Sigmoid colon (tissue), 7 donors: ENCODE measurements around the gene MYPOP. TPM values are rescaled to one million over a fixed set of nuclear protein-coding genes. Genes with fewer than 3 reads are reported as not detected.

Experiments used
- DNase-seq: peaks from one replicate; pipeline ENCODE4 v3.0.0-alpha.2; 2019
- H3K27ac ChIP-seq, 4 donors: fragments of 200-600 bp; sonication (generic); one replicate each; pipeline ENCODE4 v1.5.1; 2016 to 2019; ENCODE audit warnings: mild to moderate bottlenecking in 1 of 4
- H3K27me3 ChIP-seq, 3 donors: fragments of 200-600 bp; sonication (generic); one replicate each; pipeline ENCODE4 v1.5.1; 2019; ENCODE audit warnings: mild to moderate bottlenecking in 1 of 3
- H3K36me3 ChIP-seq, 4 donors: fragments of 200-600 bp; sonication (generic); one replicate each; pipeline ENCODE4 v1.5.1; 2016 to 2019
- H3K4me1 ChIP-seq, 4 donors: fragments of 200-600 bp; sonication (generic); one replicate each; pipeline ENCODE4 v1.5.1; 2017 to 2019
- H3K4me3 ChIP-seq, 4 donors: fragments of 200-600 bp; sonication (generic); one replicate each; pipeline ENCODE4 v1.5.1; 2017 to 2019; ENCODE audit warnings: mild to moderate bottlenecking in 2 of 4, moderate library complexity in 1 of 4
- H3K9me3 ChIP-seq, 4 donors: fragments of 200-600 bp in 3 of 4; sonication (generic) in 3 of 4; one replicate each; pipeline versions ENCODE4 v1.5.1 to v1.6.1; 2013 to 2019
- EP300 ChIP-seq, 4 donors: sonication (generic); formaldehyde crosslinking; IDR thresholded peaks; one replicate each; pipeline ENCODE4 v1.6.1; 2017; ENCODE audit warnings: antibody characterized with exemption in 4 of 4
- POLR2A ChIP-seq, 2 donors: fragments of 450-650 bp; IDR thresholded peaks; one replicate each; pipeline ENCODE4 v1.6.1; 2016; ENCODE audit warnings: antibody characterized with exemption in 2 of 2, mild to moderate bottlenecking in 2 of 2, moderate library complexity in 2 of 2
- POLR2AphosphoS5 ChIP-seq, 4 donors: sonication (generic); formaldehyde crosslinking; IDR thresholded peaks; one replicate each; pipeline ENCODE4 v1.6.1; 2017; ENCODE audit warnings: antibody characterized with exemption in 4 of 4
- WGBS, 2 donors: extraction: QIAGEN DNeasy Blood & Tissue Kit; methylation state at CpG; one replicate each; pipeline ENCODE4 v1.1.7; 2013; 5-methylcytosine and 5-hydroxymethylcytosine counted together
- intact Hi-C: fragments of 100-400 bp; cut with DNase I; formaldehyde crosslinking; loops from one replicate; pipeline ENCODE4 v1.15.1; 2023
- polyA plus RNA-seq, 3 donors: library from polyadenylated mRNA; stranded (reverse); fragments of 200-250 nt; gene quantifications; one replicate each; pipeline ENCODE4 v1.2.3, GENCODE V29; 2013
- total RNA-seq, 4 donors: library from RNA; depleted of rRNA; stranded (reverse); fragments of >200 nt; gene quantifications; one replicate each; pipeline ENCODE4 v1.1.0, GENCODE V29; 2016
- TF ChIP-seq, protein P1 (sequence below), 4 experiments: fragments of 450-650 bp in 3 of 4; fragments of 200-600 bp in 1 of 4; IDR thresholded peaks; one replicate each; pipeline ENCODE4 v1.5.1; 2016 to 2019; ENCODE audit warnings: antibody characterized with exemption in 4 of 4, mild to moderate bottlenecking in 3 of 4, moderate library complexity in 2 of 4
- donor health status: healthy with polysubstance abuse.
- donor health status: Bipolar disorder and iron deficiency.
- donor health status: healthy.

The MYPOP gene
- total and polyA plus RNA-seq, 7 donors, result 1.8 to 8.3 (median 6.1) TPM

DNA sequence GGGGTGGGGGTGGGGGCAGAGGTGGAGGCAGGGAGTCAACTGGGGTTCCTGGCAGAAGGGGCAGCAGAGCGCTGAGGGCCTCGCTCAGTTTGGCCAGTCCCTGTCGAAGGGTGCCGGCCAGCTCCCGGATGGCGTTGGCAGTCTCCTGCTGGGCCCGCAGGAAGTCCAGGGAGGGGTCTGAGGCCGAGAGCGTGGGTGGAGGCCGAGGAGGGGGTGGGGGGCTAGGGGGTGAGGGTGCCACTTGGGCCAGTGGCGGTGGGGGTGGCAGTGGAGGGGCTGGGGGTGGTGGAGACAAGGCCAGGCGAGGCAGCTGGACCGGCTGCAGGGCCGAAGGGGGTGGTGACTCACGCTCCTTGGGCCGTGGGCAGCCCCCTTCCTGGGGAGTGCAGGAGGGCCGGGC lies 11.5 kb downstream of the MYPOP start:
- intact Hi-C loops, result no loop called here
- no peak overlapping the region for H3K27ac ChIP-seq
- TF ChIP-seq POLR2AphosphoS5 (IDR thresholded peaks at IDR 0.05) (no peak), POLR2A (IDR thresholded peaks at IDR 0.05) (no peak), EP300 (IDR thresholded peaks at IDR 0.05) (no peak)
- TF ChIP-seq, protein P1, sequence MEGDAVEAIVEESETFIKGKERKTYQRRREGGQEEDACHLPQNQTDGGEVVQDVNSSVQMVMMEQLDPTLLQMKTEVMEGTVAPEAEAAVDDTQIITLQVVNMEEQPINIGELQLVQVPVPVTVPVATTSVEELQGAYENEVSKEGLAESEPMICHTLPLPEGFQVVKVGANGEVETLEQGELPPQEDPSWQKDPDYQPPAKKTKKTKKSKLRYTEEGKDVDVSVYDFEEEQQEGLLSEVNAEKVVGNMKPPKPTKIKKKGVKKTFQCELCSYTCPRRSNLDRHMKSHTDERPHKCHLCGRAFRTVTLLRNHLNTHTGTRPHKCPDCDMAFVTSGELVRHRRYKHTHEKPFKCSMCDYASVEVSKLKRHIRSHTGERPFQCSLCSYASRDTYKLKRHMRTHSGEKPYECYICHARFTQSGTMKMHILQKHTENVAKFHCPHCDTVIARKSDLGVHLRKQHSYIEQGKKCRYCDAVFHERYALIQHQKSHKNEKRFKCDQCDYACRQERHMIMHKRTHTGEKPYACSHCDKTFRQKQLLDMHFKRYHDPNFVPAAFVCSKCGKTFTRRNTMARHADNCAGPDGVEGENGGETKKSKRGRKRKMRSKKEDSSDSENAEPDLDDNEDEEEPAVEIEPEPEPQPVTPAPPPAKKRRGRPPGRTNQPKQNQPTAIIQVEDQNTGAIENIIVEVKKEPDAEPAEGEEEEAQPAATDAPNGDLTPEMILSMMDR (IDR thresholded peaks at IDR 0.05), result no peak
- H3K27me3 ChIP-seq, result no peaks in the 10 kb centered on the region
- DNase-seq, result no peak
- H3K4me1 ChIP-seq, result peaks cover 0 to 8% (median 6%) of the 10 kb centered on the region in 4 donors
- 91 to 93% methylated on average over 17 of the region's 17 CpGs for WGBS, 2 donors
- H3K9me3 ChIP-seq, result no peaks in the 10 kb centered on the region
- peaks cover 0 to 22% (median 12%) of the 10 kb centered on the region in 4 donors for H3K36me3 ChIP-seq
- H3K4me3 ChIP-seq, result no peak overlapping the region

DNA sequence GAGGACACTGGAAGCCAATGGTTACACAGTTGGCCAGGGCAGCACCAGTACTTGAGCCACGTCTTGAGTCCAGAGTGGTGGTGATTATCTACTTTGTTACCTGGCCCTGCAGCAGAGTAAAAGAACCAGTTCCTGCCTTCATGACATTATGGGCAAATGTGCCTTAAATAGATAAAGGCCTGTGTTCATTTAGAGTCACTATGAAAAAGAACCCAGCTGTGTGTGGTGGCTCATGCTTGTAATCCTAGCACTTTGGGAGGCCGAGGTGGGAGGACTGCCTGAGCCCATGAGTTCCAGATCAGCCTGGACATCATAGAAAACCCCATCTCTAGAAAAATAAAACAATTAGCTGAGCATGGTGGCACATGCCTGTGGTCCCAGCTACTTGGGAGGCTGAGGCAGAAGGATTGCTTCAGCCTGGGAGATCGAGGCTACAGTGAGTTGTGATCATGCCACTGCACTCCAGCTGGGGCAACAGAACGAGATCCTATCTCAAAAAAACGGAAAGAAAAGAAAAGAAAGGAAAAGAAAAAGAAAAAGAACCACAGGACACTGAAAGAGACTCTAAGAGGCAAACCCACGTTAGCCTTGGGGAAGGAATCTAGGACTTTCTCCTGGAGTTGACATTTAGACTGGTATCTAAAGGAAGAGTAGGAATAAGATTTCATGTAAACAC lies 13.1 kb downstream of the MYPOP start:
- WGBS, 2 donors, result 74% methylated on average over 6 of the region's 6 CpGs

DNA sequence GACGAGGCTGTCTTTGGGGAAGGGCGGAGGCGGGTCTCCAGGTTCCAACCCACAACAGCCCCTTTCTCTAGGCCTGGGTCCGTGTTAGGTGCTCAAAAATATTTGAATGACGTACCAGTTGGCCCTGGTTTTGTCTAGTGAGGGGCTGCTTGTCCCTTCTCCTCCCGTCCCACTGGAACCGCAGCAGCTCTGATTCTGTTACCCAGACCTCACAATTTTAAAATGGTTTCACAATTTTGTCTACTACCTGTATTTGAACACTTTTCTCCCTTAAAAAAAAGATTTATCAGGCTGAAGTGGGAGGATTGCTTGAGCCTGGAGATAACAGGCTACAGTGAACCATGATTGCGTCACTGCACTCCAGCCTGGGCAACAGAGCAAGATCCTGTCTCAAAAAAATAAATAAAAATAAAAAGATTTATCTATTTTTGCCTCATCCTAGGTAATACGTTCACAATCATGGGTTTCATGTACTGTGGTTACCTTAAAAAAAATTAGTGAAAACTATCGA lies 15.2 kb downstream of the MYPOP start:
- Histone ChIP-seq H3K27me3 (no peaks in the 10 kb centered on the region), H3K27ac (peak overlapping the region; percentile 84 to 92 (median 89)), H3K36me3 (peaks cover 6 to 18% (median 13%) of the 10 kb centered on the region in 4 donors), H3K4me1 (peaks cover 0 to 40% (median 39%) of the 10 kb centered on the region in 4 donors), H3K9me3 (no peaks in the 10 kb centered on the region), H3K4me3 (peak overlapping the region; percentile 47 to 84 (median 68))
- intact Hi-C loops, result loop anchor here (2.0 to 5.0 kb wide), 2 partner anchors 16 to 110 kb away; partner anchors contain the start of genes CCDC61 and MYPOP
- 60 to 72% methylated on average over 10 of the region's 10 CpGs for WGBS, 2 donors
- no peak for DNase-seq
- TF ChIP-seq EP300 (IDR thresholded peaks at IDR 0.05), result no peak

More for the DNA sequence above, 13.1 kb downstream of the MYPOP start:
- H3K9me3 ChIP-seq, result no peaks in the 10 kb centered on the region
- H3K4me1 ChIP-seq, result peaks cover 0 to 19% (median 18%) of the 10 kb centered on the region in 4 donors
- no peak overlapping the region for H3K27ac ChIP-seq
- TF ChIP-seq POLR2A (IDR thresholded peaks at IDR 0.05) (no peak), POLR2AphosphoS5 (IDR thresholded peaks at IDR 0.05) (no peak)
- TF ChIP-seq, protein P1 (IDR thresholded peaks at IDR 0.05), result no peak
- no peak for DNase-seq
- H3K27me3 ChIP-seq, result no peaks in the 10 kb centered on the region
- H3K36me3 ChIP-seq, result peaks cover 6 to 14% (median 9%) of the 10 kb centered on the region in 4 donors
- no peak overlapping the region for H3K4me3 ChIP-seq
- intact Hi-C loops, result loop anchor here (5.0 kb wide), 1 partner anchor 108 kb away; the partner anchor contains the start of gene CCDC61

DNA sequence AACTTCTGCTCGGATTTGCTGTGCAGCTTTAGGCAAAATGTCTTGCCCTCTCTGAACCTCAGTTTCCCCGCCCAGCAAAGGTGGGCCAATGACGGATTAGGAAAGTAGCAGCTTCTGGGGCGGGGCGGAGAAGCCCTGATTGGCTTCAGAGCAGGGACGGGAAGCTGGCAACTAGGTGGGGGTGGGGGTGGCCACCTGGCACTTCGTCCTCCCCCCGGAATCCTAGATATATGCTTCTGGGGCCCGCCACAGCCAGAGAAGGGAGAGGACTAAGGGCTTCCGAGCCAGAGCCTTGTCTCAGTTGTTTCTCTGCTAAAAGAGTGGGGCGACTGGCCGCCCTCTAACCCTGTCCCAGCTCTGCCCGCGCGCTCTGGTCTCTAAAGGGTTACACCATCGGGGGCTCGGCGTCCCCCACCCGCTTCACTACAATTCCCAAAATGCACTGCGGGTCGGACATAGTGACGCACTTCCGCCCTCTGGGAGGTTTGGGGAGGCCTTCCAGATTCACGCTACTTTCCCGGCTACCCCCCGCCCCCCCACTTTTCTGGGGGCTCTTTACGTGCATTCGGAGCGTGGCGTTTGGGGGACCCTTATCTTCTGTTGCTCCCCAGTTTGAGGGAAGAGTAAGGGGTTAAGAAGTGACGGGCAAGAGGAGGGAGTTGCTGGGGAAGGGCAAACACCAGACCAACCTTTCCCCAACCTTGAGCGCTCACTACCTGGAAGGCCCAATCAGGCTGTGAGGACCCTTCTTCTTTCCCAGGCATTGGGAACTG lies 15.8 kb downstream of the MYPOP start:
- Histone ChIP-seq H3K4me3 (peak overlapping the region; percentile 47 to 84 (median 68)), H3K36me3 (peaks cover 6 to 18% (median 13%) of the 10 kb centered on the region in 4 donors), H3K27me3 (no peaks in the 10 kb centered on the region), H3K9me3 (no peaks in the 10 kb centered on the region), H3K27ac (peak overlapping the region; percentile 84 to 92 (median 89)), H3K4me1 (peaks cover 0 to 45% (median 40%) of the 10 kb centered on the region in 4 donors)
- 1% methylated on average over 32 of the region's 32 CpGs for WGBS, 2 donors
- TF ChIP-seq POLR2AphosphoS5 (IDR thresholded peaks at IDR 0.05) (peak; percentile 86 to 94 (median 90)), EP300 (IDR thresholded peaks at IDR 0.05) (peak in 2 of 4 donors; percentile 25 to 66), POLR2A (IDR thresholded peaks at IDR 0.05) (peak; percentile 48 to 62)
- TF ChIP-seq, protein P1 (IDR thresholded peaks at IDR 0.05), result no peak
- intact Hi-C loops, result loop anchor here (1.0 to 5.0 kb wide), 3 partner anchors 16 to 111 kb away; partner anchors contain the start of genes CCDC61, MYPOP and SYMPK
- DNase-seq, result peak; percentile 97
